TTC549 (cell line): ENCODE results near the gene GAGE10.
A peak's percentile ranks its signal among the peaks of the same experiment; 100 is the strongest.

Experiments used
- FAIRE-seq: peaks from 2 replicates; lab custom pipeline; 2012; peaks lifted over from hg19 to GRCh38; lab: Jason Lieb, UNC

The GAGE10 gene

GRCh38 chrX:49303346-49303745 is at the start of gene GAGE10:
GAGE10 (plus strand) TSS chrX:49303646; CDS start chrX:49304860, 1,214 bp downstream.
- FAIRE-seq = no peak

- FAIRE-seq = no peak
These were observed 48.8 kb upstream of the GAGE10 start for GRCh38 chrX:49254639-49255038.

- FAIRE-seq = no peak
These were observed 47.0 kb upstream of the GAGE10 start for GRCh38 chrX:49256268-49256995.

- FAIRE-seq = no peak
These were observed 46.2 kb upstream of the GAGE10 start for GRCh38 chrX:49257074-49257790.

GRCh38 chrX:49257846-49258748 is 45.3 kb upstream of the GAGE10 start:
- FAIRE-seq = no peak

GRCh38 chrX:49258749-49259124 is 44.7 kb upstream of the GAGE10 start:
- no peak for FAIRE-seq

- FAIRE-seq = no peak
These were observed 43.0 kb upstream of the GAGE10 start for GRCh38 chrX:49260221-49260985.

- FAIRE-seq = no peak
These were observed 40.8 kb upstream of the GAGE10 start for GRCh38 chrX:49262603-49263002.

- no peak for FAIRE-seq
These were observed 39.8 kb upstream of the GAGE10 start for GRCh38 chrX:49263631-49264030.

- FAIRE-seq = no peak
These were observed 39.0 kb upstream of the GAGE10 start, which contains the start of gene FOXP3 for GRCh38 chrX:49264460-49264859. FOXP3 (minus strand) TSS chrX:49264710; CDS start chrX:49258505, 6,205 bp downstream.

- FAIRE-seq = no peak
These were observed 36.7 kb upstream of the GAGE10 start for GRCh38 chrX:49266523-49267445.

- no peak for FAIRE-seq
These were observed 34.8 kb upstream of the GAGE10 start for GRCh38 chrX:49268702-49269009.

GRCh38 chrX:49269010-49269766 is 34.3 kb upstream of the GAGE10 start:
- peak; percentile 90 for FAIRE-seq

- FAIRE-seq = no peak
These were observed 33.6 kb upstream of the GAGE10 start, which contains the start of gene PPP1R3F for GRCh38 chrX:49269767-49270248. PPP1R3F (plus strand) TSS chrX:49269793; CDS start chrX:49269870, 77 bp downstream.

GRCh38 chrX:49270249-49270921 is 33.1 kb upstream of the GAGE10 start:
- no peak for FAIRE-seq

- FAIRE-seq = no peak
These were observed 32.1 kb upstream of the GAGE10 start for GRCh38 chrX:49271341-49271740.

- no peak for FAIRE-seq
These were observed 31.0 kb upstream of the GAGE10 start for GRCh38 chrX:49272421-49272820.

GRCh38 chrX:49273181-49273727 is 30.2 kb upstream of the GAGE10 start:
- no peak for FAIRE-seq

- no peak for FAIRE-seq
These were observed 27.2 kb upstream of the GAGE10 start for GRCh38 chrX:49276207-49276606.
